ENCODE measurements around the gene SLC16A12. TPM values are rescaled to one million over a fixed set of nuclear protein-coding genes. Genes with fewer than 3 reads are reported as not detected.
A peak's percentile ranks its signal among the peaks of the same experiment; 100 is the strongest.

Gene SLC16A12
- 1 to 10 TPM in 4 of 5 donors, under 1 TPM in 1; 0.87 to 1.6 (median 1.5) TPM for polyA plus RNA-seq (ENCODE audit: insufficient read depth in 1 of 5, insufficient read length in 5 of 5, low replicate concordance in 1 of 5)
- long read RNA-seq, donor 1: 0 reads
- long read RNA-seq, donor 2: 0 reads
- long read RNA-seq, donor 3: 0 reads
- long read RNA-seq, donor 4: 0 reads
- long read RNA-seq, donor 5: 0 reads
- long read RNA-seq, donor 6: 0 reads
- long read RNA-seq, donor 7: 0 reads
- long read RNA-seq, donor 8: 0 reads

GRCh38 chr10:89535171-89536012, at the start of gene SLC16A12:
TSS of gene SLC16A12 (minus strand) at chr10:89535594. CDS start at chr10:89462578, 73,016 bp downstream.
- no peak for DNase-seq

GRCh38 chr10:89582022-89582421, 46.6 kb upstream of the SLC16A12 start:
- no peak for DNase-seq

- DNase-seq: no peak
Measured at GRCh38 chr10:89580243-89580642, 44.8 kb upstream of the SLC16A12 start.

GRCh38 chr10:89576696-89577095, 41.3 kb upstream of the SLC16A12 start:
- DNase-seq: no peak

- DNase-seq: no peak
Measured at GRCh38 chr10:89576022-89576421, 40.6 kb upstream of the SLC16A12 start.

- DNase-seq: no peak
Measured at GRCh38 chr10:89575031-89575430, 39.6 kb upstream of the SLC16A12 start.

GRCh38 chr10:89574368-89574767, 39.0 kb upstream of the SLC16A12 start:
- peak in 1 of 2 donors; percentile 55 for DNase-seq

- no peak for DNase-seq
Measured at GRCh38 chr10:89567576-89568245, 32.3 kb upstream of the SLC16A12 start.

GRCh38 chr10:89566992-89567391, 31.6 kb upstream of the SLC16A12 start:
- no peak for DNase-seq

- peak in 1 of 2 donors; percentile 40 for DNase-seq
Measured at GRCh38 chr10:89566095-89566950, 30.9 kb upstream of the SLC16A12 start.

- DNase-seq: no peak
Measured at GRCh38 chr10:89565180-89565579, 29.8 kb upstream of the SLC16A12 start.

- DNase-seq: peak in 1 of 2 donors; percentile 21
Measured at GRCh38 chr10:89563861-89564478, 28.6 kb upstream of the SLC16A12 start.

- no peak for DNase-seq
Measured at GRCh38 chr10:89563311-89563710, 27.9 kb upstream of the SLC16A12 start.

- DNase-seq: no peak
Measured at GRCh38 chr10:89556600-89556999, 21.2 kb upstream of the SLC16A12 start.

GRCh38 chr10:89555688-89556445, 20.5 kb upstream of the SLC16A12 start:
- DNase-seq: no peak

- DNase-seq: no peak
Measured at GRCh38 chr10:89554433-89554832, 19.0 kb upstream of the SLC16A12 start.

- no peak for DNase-seq
Measured at GRCh38 chr10:89553064-89553734, 17.8 kb upstream of the SLC16A12 start.

GRCh38 chr10:89552213-89552612, 16.8 kb upstream of the SLC16A12 start:
- no peak for DNase-seq

- no peak for DNase-seq
Measured at GRCh38 chr10:89550509-89550908, 15.1 kb upstream of the SLC16A12 start.

- DNase-seq: no peak
Measured at GRCh38 chr10:89549510-89549909, 14.1 kb upstream of the SLC16A12 start.
